Amygdala (tissue), 56 donors: ENCODE results near the gene ECPAS.
"Not testable (repeated sequence)": the region's sequence is repeated elsewhere in the genome, so short reads cannot be mapped to it uniquely, and the experiment has no call there.

Source experiments
- DNase-seq, 56 donors: peaks; one replicate each; lab custom pipeline; 2025; lab: John Stamatoyannopoulos, UW

ECPAS gene

DNA sequence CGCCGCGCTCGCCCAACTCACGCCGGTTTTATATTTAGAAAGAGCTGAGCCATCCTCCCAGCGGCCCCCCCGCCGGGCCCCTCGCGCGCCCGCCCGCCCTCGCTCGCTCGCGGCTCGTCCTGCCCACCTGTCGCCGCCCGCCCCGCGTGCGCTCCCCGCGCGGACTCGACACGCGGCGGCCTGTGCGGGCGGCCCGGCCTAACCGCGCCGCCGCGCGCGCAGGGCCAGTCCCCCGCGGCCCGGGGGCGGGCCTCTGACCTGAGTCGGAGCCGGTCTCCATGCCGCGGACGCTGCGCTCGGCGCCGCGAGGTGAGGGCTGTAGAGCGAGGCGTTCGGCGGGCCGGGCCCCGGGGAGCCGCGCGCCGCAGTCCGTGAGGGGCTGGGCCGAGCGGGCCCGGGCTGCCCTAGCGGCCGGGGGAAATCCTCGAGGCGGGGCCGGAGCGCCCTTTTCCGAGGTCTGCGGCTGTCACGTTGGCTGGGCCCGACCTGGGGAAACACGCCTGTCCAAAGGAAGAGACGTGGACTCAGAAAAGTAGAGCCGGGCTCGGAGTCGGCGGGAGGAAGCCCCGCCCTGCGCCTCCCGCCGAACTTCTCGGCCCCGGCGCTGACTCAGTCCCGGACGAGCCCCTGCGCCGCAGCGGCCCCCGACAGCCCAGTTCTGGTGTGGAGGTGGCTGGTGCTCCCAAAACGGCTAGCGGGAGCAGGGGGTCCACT is at the start of gene ECPAS:
Gene ECPAS, minus strand, starts transcription at position 526 of the 714 bp plus-strand sequence. CDS start 11,465 bp downstream, outside the sequence.
- peak in 45 of 56 donors; percentile 7 to 79 (median 47) for DNase-seq

- DNase-seq: no peak
Observed at GRCh38 chr9:111533099-111533790, 49.1 kb upstream of the ECPAS start.

GRCh38 chr9:111531716-111532115 is 47.5 kb upstream of the ECPAS start:
- no peak for DNase-seq

- DNase-seq: no peak
Observed at GRCh38 chr9:111529787-111530186, 45.6 kb upstream of the ECPAS start.

DNA sequence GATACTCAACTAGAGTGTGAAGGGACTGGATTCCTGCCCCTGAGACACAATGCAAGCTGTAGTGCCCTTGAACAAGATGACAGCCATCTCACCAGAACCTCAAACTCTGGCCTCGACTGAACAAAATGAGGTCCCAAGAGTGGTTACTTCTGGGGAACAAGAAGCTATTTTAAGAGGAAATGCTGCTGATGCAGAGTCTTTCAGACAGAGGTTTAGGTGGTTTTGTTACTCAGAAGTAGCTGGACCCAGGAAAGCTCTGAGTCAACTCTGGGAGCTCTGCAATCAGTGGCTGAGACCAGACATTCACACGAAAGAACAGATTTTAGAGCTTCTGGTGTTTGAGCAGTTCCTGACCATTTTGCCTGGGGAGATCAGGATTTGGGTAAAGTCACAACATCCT is 43.2 kb upstream of the ECPAS start:
- no peak for DNase-seq

DNA sequence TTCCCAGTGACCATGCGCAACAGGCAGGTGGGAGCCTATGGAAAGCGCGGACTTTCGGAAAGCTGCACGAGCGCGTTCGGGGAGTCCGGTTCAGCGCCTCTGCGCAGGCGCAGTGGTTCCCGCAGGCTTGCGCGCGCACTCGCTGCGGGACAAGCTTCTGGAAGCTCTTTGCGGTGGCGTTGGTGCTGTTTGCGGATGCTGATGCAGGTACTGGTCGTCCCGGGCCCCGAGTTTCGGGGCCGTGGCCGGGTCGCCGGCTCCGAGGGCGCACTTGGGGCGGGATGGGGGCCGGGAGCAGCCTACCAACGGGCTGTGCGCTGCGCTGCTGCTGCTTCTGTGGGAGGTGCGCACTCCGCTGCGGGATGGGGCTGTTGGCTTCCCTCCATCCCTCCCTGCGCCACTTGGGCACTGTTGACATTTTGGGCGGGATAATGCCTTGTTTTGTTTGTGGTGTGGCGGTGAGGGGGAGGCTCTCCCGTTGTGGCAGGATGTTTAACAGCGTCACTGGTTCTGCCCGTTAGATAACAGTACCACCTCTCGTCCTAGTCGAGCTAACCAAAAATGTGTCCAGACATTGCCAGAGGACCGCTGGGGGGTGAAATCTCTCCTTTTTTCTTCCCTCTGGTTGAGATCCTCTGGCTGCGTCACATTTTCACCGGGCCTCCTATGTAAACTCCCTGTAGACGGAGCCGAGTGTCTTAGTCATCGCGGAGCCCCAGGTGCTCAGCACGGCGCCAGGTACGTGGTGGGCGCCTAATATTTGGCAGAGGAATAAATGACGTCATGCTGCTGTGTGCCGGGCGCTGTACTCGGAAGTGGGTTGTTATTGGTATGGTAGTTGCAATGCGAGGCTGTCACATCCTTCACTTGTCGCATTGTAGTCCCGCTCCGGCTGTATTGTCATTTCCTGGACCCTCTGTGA is 41.1 kb upstream of the ECPAS start, which contains the start of gene ZNF483:
Gene ZNF483, plus strand, starts transcription at position 124 of the 922 bp plus-strand sequence. CDS start 2,217 bp downstream, outside the sequence.
- peak; percentile 23 to 90 (median 75) for DNase-seq

- DNase-seq: peak in 1 of 56 donors; percentile 42
Observed at GRCh38 chr9:111524731-111525055, 40.5 kb upstream of the ECPAS start.

DNA sequence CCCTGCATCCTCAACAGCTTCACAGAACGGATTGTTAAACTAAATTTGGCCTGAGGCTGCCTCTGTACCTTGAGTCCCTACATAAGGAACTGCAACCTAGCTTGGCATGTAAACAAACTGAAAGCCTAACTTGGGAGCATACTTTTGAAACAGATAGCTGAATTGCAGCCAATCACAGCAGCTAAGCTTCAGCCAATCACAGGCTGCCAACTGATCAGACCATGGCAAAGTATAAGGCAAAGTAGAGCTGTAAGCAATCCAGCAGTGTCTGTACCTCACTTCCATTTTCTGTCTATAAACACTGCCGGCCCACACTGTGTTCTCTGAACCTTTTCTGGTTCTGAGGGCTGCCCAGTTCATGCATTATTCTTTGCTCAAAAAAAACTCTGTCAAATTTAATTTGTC is 31.9 kb upstream of the ECPAS start:
- peak in 1 of 56 donors; percentile 3 for DNase-seq

DNA sequence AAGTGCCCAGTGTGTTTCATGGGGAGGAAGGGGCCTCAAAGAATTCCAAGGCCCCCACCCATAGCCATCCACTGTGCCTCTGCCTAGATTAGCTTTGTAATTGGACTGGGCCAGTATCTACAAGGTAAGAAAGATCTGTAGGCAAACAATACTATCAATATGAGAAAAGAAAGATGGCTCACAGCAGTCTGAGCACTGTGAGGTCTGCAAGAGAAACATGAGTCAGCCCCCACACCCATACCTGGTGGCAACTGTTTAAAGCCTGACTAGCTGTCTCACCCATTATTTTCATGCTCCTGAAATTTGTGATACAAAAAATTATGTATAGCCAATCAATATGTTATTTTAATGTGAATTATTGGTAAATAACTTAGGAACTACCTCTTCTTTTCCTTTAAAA is 30.8 kb upstream of the ECPAS start:
- DNase-seq: no peak

DNA sequence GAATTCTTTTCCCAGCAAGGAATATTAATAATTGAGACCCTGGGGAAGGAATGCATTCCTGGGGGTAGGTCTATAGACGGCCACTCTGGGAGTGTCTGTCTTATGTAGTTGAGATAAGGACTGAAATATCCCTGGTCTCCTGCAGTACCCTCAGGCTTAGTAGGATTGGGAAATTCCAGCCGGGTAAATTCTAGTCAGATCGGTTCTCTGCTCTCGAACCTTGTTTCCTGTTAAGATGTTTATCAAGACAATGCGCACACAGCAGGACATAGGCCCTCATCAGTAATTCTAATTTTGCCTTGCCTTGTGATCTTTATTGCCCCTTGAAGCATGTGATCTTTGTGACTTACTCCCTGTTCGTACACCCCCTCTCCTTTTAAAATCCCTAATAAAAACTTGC is 27.4 kb upstream of the ECPAS start:
- DNase-seq: not testable (repeated sequence)

GRCh38 chr9:111502506-111502905 is 18.3 kb upstream of the ECPAS start:
- DNase-seq: no peak

- no peak for DNase-seq
Observed at GRCh38 chr9:111501648-111502047, 17.5 kb upstream of the ECPAS start.

- no peak for DNase-seq
Observed at GRCh38 chr9:111501005-111501562, 16.9 kb upstream of the ECPAS start.

DNA sequence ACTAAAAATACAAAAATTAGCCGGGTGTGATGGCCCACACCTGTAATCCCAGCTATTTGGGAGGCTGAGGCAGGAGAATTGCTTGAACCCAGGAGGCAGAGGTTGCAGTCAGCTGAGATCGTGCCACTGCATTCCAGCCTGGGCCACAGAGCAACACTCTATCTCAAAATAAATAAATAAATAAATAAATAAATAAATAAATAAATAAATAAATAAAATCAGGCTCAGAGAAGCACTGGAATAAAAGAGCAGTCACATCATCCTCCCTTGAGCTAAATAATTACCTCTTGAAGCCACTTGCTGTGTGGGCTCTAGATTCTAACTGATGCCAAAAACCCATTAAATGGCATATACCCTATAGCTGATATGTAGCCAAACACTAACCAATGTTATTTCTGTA is 13.0 kb upstream of the ECPAS start:
- not testable (repeated sequence) for DNase-seq

DNA sequence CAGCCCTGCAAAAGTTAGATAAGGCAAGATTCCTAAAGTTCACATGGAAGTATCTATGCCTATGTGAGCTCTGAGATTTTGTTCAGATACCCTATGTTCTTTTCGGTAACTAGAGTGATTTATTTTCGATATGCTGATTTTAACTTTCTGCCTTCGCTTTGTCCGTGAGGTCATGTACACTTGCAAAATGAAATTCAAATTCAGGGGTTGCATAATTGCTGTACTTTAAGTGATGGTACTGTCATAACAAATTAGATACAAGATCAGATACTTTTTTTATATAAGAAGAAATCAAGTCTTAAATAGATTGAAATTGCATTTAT is 350 bp upstream of the ECPAS start:
- DNase-seq: no peak

DNA sequence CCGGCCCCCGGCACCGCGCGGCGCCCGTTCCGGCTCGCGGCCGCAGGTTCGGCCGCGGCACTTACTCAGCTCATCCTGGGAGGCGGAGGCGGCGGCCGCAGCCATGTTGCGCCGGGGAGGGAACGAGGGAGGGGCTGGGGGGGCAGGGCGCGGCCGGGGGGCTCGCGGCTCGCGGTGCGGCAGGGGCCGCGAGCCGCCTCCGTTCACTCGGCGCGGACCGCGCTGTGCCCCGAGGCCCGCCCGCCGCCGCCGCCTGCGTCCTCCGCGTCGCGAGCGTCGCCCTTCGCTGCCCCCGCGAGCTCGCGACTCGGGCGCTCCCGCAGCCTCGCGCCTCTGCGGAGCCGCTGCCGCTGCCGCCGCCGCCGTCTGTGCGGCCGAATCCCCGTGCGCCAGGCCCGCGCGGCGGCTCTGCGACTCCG is 735 bp downstream of the ECPAS start:
- peak in 37 of 56 donors; percentile 14 to 76 (median 45) for DNase-seq

DNA sequence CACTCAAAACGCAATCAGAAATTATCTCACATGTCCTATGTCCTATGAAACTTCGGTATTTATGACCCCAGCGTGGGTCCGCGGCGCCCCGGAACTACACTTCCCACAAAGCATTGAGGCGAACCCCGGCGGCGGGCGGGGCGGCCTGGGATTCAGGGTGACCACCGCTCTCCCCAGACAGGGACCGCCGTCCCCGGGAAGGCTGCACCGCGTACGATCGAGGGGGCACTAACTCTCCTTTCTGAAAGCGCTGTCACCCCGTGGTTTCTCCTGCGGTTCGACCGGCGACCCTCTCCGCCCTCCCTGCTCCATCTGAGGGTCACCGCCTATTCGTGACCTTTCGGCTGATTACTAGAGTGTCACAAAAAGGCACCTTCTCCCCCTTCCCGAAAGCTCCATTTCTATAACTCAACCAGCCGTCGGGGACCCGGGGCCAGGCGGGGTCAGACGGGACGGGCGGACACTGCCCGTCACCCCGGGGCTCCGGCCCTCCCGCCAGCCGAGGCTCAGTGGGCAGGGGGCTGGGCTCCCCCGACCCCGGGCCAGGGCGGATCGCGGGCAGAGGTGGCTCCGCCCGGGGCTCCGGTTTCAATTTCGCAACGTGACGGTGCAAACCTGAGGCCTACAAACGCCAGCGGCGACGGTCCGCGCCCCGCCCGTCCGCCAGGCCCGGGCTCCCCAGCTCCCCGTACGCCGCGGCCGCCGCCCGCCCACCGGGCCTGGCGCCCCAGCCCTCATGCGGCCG is 1.3 kb downstream of the ECPAS start:
- peak in 51 of 56 donors; percentile 11 to 80 (median 51) for DNase-seq

DNA sequence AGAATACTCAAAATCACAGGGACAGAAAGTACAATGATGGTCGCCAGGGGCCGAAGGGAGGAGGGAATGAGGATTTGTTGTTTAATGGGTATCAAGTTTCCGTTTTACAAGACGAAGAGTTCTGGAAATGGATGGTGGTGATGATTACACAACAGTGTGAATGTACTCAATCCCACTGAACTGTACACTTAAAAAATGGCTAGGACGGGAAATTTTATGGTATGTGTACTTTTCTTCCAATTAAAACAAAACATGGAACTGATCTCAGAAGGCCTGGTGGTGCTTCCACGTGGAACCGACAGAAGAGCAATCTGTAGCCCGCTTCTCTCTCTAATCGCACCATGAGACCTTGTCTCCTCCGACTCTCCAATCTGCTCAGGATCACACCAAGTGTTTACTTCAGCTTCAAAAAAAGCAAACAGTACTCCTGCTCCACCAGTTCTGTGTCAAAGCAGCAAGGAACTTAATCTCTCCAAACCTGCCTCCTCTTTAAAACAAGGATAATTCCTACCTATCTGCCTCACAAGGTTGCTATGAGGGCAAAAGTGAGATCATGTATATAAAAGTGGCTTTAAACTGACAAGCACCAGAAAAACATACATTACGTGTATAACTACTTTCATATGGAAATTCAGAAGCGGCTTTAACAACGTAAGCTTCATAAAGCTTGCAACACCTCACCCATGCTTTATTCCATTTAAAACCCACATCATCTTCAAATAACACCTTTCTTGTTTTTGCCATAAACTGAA is 2.1 kb downstream of the ECPAS start:
- DNase-seq: no peak

DNA sequence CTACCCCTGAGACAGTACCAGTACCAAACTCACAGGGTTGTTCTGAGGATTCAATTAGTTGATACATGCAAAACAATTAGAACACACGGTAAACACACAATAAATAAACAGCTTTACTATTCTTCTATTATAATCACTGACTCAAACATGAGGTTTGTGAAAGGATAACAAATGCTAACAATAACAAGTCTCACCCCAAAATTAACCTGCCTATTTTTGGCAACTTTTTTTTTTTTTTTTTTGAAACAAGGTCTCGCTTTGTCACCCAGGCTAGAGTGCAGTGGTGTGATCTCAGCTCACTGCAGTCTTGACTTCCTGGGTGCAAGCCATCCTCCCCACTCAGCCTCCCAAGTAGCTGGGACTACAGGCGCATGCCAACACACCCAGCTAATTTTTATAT is 6.5 kb downstream of the ECPAS start:
- no peak for DNase-seq
